Epithelial cell of proximal tubule (primary cell): ENCODE data around the gene FRAS1. TPM values are rescaled to one million over a fixed set of nuclear protein-coding genes. Genes with fewer than 3 reads are reported as not detected.

Source experiments
- DNase-seq: peaks from one replicate; pipeline ENCODE4 v3.0.0-alpha.2; 2011; ENCODE audit warnings: low read depth
- H3K4me3 ChIP-seq: 2 replicates; pipeline ENCODE4 v1.5.1; 2011; ENCODE audit warnings: low read depth, mild to moderate bottlenecking, low read length
- CTCF ChIP-seq: conservative IDR thresholded peaks from 2 replicates; pipeline ENCODE4 v1.5.1; 2012; ENCODE audit warnings: low read depth, mild to moderate bottlenecking, low read length
- total RNA-seq: library from RNA; depleted of rRNA; stranded (reverse); fragments of >200 nt; gene quantifications from 2 replicates; pipeline ENCODE4 v1.2.3, GENCODE V29; 2015

FRAS1 gene
- total RNA-seq, 1 donor from 2014 or later, result 9.1 TPM

DNA sequence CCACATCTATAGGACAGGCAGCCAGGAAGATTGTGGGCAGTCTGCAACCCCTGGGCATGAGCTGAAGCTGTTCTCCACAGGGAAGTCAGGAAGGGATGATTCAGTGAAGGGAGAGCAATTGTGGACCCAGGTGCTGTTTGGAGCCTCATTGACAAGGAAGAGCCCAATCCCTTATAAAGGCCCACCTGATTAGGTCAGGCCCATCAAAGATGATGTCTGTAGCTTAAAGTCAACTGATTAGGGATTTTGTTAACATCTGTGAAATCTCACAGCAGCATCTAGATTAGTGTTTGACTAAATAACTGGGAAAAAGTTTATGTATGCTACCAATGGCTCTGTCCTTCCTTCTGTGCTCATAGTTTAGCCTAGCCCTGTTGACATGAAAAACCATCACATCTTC lies 127.5 kb downstream of the FRAS1 start:
- DNase-seq, result no peak
- no peak overlapping the region for H3K4me3 ChIP-seq
- no peak for TF ChIP-seq CTCF

DNA sequence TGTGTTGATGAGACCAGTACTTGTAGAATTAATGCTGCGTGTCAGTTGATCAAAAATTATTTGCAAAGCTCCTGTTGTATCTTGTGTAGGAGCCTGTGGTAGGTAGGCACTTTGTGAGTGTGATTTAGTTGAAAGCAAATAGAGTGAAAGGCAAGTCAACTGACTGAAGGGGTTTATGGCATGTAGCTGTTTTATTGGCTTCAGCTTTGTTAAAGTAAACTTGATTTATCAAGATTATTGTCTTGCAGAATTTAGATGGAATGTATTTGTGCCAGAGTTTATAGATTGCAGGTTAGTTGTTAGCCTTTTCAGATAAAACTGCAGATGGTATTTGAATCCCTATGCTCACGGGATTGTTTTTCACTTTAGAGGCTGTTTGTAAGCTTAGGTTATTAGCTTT lies 128.0 kb downstream of the FRAS1 start:
- TF ChIP-seq CTCF, result no peak
- H3K4me3 ChIP-seq, result no peak overlapping the region
- no peak for DNase-seq

DNA sequence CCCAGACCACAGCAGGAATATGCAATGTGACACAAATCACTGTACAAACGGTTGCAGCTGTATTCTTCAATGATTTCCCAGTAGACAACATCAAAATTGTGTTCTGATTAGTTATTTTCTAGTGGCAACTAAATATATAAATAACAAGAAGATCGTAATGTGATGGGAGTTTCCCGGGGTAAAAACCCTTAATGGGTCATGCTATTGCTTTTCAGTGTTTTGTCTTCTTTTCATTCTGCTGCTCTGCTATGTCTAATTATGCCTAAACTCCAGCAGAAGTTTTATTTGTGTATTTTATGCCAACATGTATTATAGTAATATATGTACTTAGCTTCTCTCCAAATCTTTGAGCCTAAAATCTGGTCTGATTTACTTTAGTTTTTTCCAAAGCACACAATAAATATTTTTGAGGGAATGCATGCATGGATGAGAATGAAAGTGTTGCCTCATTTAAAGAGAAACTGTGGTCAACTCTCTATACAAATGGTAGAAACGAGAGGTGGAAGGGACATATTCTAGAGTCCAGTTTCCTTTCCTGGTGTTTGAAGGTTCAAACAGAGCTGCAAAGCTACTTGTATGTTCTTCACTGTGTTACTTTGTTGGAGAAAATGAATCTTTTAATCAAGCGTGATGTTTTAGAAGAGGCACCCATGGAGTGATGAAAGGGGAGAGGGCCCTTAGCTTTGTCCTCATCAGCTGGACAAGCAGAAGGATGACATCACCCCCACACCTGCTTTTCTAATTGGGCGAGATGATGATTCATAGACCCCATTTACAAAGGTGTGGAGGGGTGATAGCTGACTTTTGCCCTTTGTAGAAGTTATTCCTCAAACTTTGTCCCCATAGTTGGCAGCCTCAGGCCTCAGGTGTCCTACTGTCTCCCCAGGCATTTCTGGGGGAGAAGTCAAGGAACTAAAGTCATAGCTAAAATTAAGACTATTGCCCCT lies 129.7 kb downstream of the FRAS1 start:
- no peak for TF ChIP-seq CTCF
- H3K4me3 ChIP-seq, result no peak overlapping the region
- DNase-seq, result no peak

GRCh38 chr4:78190068-78190467 lies 132.9 kb downstream of the FRAS1 start:
- DNase-seq, result no peak
- no peak overlapping the region for H3K4me3 ChIP-seq
- no peak for TF ChIP-seq CTCF

- H3K4me3 ChIP-seq, result no peak overlapping the region
- TF ChIP-seq CTCF, result no peak
- no peak for DNase-seq
These were observed 133.5 kb downstream of the FRAS1 start for GRCh38 chr4:78190595-78190994.

DNA sequence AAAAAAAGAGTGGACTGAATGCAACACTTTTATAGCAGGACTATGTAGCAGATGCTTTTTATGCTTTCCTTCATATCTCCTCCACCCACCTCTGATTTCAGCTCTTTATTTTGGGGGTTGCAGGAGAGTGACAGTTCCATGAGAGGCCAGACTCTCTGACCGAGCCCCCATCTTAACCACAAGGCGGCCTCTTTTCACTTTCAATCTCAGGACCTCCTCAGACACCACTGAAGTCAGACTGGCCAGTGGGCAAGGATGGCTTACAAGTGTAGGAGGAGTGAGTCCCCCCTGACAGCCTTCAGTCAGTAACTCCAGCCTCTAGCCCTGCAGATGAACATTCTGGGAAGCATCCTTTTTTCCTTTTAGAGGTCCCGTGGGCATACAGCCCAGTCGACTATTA lies 140.8 kb downstream of the FRAS1 start:
- no peak for DNase-seq
- H3K4me3 ChIP-seq, result no peak overlapping the region
- TF ChIP-seq CTCF, result no peak

DNA sequence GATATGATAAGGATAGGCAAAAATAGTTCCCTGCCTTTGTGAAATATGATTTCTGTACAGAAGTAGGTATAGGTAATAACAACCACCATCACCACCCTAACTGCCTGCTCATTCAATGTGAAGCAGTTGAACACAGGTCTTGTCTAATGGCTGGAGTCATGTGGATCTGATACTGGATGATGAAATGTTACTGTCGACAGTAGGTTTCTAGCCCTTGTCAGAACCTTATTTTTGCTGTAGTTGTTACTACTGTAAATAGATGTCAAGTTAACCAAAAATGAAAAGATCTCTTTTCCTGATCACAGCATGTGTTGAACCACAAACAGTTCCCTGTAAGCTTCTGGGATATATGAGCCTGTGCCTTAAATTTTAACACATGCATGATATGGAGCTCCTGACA lies 142.9 kb downstream of the FRAS1 start:
- H3K4me3 ChIP-seq, result no peak overlapping the region
- no peak for DNase-seq
- TF ChIP-seq CTCF, result no peak
